Keratinocyte (primary cell): Measurements from ENCODE around the gene LNPEP.

ENCODE experiments used
- CTCF ChIP-seq, 3 experiments: IDR thresholded peaks in 1 of 3; conservative IDR thresholded peaks in 1 of 3; optimal IDR thresholded peaks in 1 of 3; 2 replicates in 2 of 3; 3 replicates in 1 of 3; pipeline versions ENCODE3 to v1.5.1; 2011; ENCODE audit warnings: low read length in 3 of 3, mild to moderate bottlenecking in 3 of 3, moderate library complexity in 2 of 3, control low read depth in 1 of 3, inconsistent platforms in 1 of 3; ENCODE audit not compliant: insufficient read depth in 2 of 3; ENCODE audit errors: extremely low read depth in 1 of 3
- EZH2 ChIP-seq: IDR thresholded peaks from one replicate; pipeline ENCODE4 v1.6.1; 2012; ENCODE audit warnings: inconsistent platforms, mild to moderate bottlenecking, low read length, moderate library complexity

GRCh38 chr5:96972599-96973334 is 36.9 kb downstream of the LNPEP start:
- TF ChIP-seq EZH2 (no peak), CTCF (optimal IDR thresholded peaks at IDR 0.05 in 1 of 3, IDR thresholded peaks at IDR 0.05 in 1 of 3, conservative IDR thresholded peaks at IDR 0.05 in 1 of 3; ENCODE audit: extremely low read depth in 1 of 3, insufficient read depth in 2 of 3, low read length in 3 of 3) (no peak)
